ENCODE measurements around the gene SLC9A2.

Gene SLC9A2, protein sequence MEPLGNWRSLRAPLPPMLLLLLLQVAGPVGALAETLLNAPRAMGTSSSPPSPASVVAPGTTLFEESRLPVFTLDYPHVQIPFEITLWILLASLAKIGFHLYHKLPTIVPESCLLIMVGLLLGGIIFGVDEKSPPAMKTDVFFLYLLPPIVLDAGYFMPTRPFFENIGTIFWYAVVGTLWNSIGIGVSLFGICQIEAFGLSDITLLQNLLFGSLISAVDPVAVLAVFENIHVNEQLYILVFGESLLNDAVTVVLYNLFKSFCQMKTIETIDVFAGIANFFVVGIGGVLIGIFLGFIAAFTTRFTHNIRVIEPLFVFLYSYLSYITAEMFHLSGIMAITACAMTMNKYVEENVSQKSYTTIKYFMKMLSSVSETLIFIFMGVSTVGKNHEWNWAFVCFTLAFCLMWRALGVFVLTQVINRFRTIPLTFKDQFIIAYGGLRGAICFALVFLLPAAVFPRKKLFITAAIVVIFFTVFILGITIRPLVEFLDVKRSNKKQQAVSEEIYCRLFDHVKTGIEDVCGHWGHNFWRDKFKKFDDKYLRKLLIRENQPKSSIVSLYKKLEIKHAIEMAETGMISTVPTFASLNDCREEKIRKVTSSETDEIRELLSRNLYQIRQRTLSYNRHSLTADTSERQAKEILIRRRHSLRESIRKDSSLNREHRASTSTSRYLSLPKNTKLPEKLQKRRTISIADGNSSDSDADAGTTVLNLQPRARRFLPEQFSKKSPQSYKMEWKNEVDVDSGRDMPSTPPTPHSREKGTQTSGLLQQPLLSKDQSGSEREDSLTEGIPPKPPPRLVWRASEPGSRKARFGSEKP

DNA sequence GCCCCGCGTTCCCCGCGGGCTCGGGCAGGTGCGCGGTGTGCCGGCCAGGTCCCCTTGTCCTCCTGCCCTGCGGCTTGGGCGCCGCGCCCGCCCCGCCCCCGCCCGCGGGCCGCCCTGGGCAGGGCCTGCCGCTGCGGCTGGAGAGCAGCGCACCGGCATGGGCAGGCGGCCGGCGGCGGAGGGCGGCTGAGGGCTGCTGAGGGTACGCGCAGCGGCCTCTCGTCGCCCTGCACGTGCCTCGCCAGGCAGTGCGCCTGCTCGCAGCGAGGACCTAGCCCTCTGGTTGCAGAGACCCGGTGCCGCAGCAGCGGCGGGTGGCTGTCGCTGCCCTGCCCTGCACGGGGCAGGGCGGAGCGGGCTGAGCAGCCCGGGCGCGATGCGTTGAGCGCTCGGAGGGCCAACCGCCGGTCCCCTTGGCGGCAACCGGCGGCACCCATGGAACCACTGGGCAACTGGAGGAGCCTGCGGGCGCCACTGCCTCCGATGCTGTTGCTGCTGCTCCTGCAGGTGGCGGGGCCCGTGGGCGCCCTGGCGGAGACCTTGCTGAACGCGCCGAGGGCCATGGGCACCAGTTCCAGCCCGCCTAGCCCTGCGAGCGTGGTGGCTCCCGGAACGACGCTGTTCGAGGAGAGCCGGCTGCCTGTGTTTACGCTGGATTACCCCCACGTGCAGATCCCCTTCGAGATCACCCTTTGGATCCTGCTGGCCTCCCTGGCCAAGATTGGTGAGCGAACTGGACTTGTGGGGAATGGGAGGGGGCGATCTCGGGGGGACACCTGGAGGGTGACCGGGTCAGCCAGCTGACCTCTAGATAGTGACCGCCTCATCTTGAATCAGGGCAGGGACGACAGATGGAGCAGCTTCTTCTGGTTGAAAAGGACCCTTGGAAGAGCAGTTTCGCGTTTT lies at the start of gene SLC9A2:
Gene SLC9A2 (plus strand): TSS at position 140 of the 906 bp plus-strand sequence. CDS start 296 bp downstream, at position 436.
- DNase-seq (ENCODE audit: low read depth, low spot score): no peak

DNA sequence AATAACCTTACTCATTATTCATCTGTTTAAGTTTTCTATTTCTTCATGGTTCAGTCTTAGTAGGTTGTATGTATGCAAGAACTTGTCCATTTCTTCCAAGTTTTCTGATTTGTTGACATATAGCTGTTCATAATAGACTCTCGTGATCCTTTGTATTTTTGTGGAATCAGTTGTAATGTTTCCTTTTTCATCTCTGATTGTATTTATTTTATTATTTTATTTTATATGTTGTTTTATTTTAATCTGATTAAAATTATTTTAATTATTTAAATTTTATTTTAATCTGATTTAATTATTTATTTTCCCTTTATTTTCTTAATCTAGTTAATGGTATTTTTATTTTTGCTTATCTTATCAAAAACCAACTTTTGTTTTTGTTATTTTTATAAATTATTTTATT lies 43.5 kb upstream of the SLC9A2 start:
- no peak for DNase-seq (ENCODE audit: low read depth, low spot score)

DNA sequence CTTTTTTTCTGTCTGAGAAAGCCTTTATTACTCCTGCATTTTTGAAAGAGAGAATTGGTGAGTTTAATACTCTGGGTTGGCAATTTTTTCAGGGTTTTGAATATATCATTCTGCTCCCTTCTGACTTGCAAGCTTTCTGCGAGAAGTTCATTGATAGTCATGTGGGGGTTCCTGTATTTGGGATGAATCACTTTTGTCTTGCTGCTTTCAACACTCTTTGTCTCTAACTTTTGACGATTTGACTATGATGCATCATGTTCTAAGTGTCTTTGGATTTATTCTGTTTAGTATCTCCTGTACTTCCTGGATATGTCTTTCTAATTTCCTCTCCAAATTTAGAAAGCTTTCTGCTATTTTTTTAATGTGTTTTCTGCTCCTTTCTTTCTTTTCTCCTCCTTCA lies 41.0 kb upstream of the SLC9A2 start:
- DNase-seq (ENCODE audit: low read depth, low spot score): no peak

DNA sequence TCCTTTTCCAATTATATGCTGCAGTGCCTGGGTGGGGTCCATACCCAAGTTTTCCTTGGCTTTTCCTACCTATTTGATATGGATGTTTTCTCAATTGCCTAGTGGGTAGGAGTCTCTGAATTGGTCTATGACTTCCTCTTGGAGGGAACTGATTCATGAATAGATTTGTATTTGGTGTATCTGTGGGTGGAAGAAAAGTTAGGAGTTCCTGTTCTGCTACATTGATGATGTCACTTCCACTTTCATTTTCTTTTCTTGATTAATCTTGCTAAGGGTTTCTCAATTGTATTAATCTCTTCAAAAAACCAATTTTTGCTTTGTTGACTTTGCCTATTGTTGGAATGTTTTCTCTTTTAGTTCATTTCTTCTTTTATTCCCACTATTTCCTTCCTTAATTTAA lies 37.4 kb upstream of the SLC9A2 start:
- no peak for DNase-seq (ENCODE audit: low read depth, low spot score)

DNA sequence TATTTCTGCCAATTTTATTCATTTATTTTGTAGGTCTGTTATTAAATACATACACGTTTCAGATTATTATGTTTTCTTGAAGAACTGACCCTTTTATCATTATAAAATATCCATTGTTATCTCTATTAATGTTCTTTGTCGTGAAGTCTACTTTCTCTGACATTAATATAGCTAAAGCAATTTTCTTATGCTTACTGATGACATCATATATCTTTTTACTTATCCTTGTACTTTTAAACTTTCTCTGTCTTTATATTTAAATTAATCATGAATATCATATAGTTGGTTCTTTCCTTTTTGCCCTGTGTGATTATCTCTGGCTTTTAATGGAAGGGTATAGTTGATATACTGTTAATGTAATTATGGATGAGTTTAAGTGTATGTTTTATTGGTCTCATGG lies 36.5 kb upstream of the SLC9A2 start:
- no peak for DNase-seq (ENCODE audit: low read depth, low spot score)

DNA sequence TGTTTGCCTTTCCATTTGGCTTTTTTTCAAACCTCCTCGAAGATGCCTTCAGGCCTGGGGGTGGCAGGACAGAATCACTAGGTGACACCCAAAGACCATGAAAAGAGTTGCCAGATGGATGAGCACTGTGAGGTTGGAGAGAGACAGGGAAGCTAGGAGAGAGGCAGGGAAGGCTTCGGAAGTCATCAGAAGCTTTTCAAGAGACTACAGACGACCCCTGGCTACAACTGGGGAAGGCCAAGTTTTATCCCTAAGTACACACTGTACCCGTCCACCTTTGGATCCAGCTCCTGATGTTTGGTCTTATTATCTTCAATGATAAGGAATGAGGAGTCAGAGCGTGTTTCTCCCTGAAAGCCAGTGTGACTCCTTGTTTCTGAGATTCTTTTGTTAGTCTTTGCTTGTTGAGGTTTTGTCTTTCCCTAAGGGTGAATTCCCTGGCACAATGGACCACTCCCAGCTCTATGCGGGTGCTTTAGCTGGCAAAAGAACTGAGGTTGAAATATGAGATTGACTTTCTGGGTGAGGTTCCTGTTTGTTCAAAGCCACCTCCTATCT lies 33.4 kb upstream of the SLC9A2 start:
- DNase-seq (ENCODE audit: low read depth, low spot score): no peak

DNA sequence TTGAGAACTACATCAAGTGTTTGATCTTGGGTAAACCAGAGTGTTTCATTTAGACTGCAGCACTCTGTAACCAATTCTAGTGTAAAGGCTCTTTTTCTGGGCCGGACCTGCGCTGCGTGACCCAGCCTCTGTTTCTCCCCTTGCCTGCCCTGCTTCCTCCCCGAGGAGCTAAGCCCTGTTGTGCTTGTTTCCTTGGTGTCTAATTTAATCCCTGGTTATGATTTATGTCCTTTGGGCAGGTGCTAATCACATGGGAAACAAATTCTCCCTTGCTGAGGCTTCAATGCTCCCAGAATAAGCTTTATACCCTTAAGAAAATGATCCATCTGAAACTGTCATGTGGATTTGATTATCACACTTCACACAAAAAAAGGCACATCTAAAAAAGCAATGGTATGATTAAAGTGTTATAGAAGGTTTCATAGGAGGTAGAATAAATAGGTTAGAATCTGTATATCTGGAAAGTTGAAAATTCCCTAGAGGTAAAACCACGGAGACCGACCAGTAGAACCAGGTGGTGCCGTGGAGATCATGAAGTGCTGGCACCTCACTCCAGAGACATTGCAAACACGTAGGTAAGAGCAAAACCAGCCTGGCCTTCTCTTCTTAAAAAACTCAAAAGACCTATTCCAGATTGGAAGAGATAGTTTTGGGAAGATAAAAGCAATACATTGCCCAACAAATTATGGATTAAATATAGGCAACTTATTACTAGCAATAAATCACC lies 31.0 kb upstream of the SLC9A2 start:
- DNase-seq (ENCODE audit: low read depth, low spot score): no peak

DNA sequence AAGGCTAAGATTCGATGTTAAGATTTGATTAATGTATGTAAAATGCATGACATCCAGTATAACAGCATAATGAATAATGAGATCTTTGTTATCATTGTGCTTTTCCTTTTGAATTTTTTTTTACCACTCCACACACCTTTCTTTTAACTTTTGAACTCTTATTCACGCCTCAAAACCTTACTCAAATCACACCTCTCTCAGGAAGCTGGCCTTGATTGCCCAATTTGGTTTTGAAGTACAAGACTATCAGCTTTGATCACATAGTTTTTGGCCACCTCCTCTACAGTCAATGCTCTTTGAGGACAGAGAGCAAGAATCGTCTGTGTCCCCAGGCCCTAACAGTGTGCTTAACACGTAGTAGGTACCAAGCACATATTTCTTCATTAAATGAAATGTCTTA lies 29.9 kb upstream of the SLC9A2 start:
- no peak for DNase-seq (ENCODE audit: low read depth, low spot score)

DNA sequence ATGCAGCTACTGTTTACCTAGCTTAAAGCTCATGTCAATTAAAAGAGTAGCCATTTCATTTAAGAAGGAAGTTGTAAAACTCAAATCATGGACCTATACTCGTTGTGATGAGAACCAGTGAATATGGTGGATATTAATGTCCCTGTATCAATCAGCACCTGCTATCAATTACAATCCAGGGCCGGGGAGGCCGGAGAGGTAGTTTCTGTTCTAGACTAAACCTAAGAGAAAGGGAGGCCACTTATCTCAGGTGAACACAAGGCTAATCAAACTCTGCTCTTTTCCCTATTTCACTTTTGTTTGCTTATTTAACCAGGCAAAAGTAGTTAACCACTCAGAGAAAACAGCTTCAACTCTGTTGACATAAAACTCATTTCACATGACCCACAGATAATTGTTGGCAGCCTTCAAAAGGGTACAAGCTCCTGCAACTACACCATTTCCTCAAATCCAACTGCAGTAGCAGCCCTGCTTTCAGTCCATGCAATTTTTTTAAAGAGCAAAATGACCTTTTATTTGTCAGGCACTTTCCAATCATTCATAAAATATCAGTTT lies 27.8 kb upstream of the SLC9A2 start:
- DNase-seq (ENCODE audit: low read depth, low spot score): no peak

DNA sequence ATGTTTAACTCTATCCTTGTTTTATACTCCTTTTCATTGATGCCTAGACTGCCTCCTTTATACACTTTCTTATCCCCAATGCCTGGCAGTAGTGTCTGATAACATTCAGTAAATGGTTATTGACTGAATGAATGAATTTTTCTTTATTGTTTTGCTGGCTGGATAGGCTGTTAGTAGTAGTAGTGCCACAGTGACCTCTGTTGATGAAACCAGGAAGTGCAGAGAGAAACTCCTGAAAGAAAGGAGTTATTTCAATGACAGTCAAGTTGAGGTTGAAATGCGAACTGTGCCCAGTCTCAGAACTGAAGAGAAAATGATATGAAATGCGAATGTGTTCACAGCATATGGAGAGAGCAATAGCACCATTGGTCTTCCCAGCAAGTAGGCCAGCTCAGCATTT lies 26.8 kb upstream of the SLC9A2 start:
- no peak for DNase-seq (ENCODE audit: low read depth, low spot score)

DNA sequence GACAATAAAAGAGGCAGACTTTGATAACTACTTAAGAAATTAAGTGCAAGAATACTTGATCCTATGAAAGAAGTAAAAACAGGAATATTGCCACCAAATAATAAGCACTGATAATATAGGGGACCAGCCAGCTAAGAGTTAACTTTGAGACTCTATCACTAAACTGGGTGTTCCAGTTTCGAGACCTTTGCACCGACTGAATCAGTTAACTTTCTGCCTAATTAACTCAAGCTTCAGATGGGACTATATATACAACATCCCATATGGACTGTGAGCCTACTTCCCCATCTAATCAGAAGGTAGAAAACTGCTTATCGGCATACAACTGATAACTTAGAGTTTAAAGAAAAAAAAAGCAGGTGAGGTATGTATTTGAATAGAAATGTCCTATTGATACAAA lies 25.8 kb upstream of the SLC9A2 start:
- DNase-seq (ENCODE audit: low read depth, low spot score): no peak

DNA sequence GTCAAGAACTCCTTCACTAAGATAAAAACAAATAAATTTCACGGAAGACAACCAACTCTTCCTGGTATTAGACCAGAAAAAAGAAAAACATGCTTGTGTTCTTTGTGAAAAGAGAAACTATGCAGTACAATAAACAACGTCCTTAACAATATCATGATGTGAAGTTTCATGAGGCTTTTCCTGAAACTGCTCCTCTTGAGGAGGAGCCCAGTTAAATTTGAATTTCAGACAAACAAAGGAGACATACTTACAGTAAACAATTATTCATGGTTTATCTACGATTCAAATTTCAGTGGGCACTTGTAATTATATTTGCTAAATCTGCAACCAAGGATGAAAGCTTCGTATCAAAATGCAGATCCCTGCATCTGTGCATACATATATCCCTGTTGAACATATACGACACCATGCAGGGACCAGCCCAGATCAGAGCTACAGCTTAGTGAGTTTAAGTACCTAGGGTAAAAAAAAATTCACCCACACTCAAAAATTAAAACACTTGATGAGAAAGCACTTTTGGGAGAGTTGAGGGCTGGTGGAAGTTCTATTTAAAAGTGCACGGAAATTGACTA lies 24.8 kb upstream of the SLC9A2 start:
- no peak for DNase-seq (ENCODE audit: low read depth, low spot score)

DNA sequence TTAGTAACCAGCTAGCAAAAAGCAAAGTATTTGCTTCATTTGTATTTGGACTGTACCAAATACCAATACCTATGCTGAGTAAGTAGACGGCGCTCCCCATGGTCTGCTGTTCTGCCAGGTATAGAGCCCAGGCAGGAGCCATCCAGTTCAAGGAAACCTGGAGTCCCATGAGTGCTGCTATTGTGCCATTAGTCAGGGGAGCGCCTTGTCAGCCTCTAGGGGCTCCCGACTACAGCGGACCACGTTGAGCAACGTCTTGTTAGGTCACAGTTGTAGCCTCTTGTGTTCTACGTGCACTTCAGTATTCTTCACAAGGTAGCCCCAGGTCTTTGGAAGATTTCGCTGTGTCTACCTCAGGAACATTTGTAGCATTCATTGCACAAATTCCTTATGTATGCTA lies 21.6 kb upstream of the SLC9A2 start:
- DNase-seq (ENCODE audit: low read depth, low spot score): no peak

DNA sequence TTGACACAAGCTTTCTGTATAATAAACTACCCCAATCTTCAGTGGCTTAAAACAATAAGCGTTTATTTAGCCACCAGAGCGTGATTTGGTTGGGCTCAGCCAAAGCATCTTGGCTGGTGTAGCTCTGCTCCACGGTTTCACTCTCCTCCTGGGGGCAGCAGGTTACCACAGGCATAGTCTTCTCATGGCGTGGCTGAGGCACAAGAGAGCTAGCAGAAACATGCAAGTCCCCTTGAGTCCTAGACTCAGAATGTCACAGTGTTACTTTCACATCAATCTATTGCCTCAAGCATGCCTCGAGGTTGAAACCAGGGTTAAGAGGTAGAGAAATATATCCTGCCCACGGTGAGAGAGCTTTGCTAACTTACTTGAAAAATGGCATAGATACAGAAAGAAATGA lies 19.9 kb upstream of the SLC9A2 start:
- no peak for DNase-seq (ENCODE audit: low read depth, low spot score)

DNA sequence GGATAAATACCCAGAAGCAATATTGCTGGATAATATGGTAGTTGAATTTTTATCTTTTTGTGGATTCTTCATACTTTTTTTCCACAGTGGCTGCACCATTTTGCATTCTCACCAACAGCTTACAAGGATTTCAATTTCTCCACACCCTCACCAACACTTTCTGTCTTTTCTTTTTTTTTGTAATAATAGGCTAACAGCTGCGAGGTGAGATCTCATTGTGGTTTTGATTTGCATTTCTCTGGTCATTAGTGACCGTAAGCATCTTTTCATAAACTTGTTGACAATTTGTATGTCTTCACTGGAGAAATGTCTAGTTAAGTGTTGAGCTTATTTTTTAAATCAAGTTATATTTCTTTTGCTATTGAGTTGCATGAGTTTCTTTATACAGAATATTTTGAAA lies 17.6 kb upstream of the SLC9A2 start:
- DNase-seq (ENCODE audit: low read depth, low spot score): no peak

DNA sequence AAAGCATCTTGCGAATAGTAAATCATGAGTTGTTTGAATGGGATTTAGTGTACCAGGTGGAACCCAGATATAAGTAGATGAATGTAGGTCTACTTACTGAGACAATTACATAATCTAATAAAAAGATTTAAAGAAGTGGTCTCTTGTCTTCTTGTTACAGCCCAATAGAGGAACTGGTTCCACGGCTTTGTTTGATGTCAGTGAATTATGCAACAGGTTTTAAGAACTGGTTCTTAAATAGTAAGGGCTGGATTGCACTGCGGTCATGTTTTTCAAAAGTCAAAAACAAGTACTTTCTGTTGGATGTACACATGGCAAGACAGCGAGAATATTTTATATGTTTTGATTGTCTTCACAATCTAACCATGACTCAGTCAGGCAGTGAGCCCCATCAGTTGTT lies 15.4 kb upstream of the SLC9A2 start:
- no peak for DNase-seq (ENCODE audit: low read depth, low spot score)

DNA sequence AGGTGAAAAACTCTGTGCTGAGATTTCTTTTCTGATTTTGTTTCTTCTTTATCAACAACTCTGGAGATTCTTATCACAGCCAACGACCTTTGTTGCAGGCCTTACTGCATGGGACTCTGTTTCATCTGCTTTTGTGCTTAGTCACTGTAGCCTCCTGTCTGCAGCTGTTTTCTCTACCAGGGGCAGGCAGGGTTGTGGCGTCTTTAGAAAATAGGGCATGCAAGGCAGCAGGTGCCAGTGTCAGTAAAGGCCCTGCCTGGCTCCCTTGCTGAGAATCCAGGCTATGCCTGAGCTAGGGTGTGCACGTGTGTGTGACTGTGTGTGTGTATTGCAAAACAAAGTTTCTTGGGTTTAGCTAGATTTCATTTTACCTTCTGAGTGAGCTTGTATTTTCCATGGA lies 14.6 kb upstream of the SLC9A2 start:
- no peak for DNase-seq (ENCODE audit: low read depth, low spot score)

DNA sequence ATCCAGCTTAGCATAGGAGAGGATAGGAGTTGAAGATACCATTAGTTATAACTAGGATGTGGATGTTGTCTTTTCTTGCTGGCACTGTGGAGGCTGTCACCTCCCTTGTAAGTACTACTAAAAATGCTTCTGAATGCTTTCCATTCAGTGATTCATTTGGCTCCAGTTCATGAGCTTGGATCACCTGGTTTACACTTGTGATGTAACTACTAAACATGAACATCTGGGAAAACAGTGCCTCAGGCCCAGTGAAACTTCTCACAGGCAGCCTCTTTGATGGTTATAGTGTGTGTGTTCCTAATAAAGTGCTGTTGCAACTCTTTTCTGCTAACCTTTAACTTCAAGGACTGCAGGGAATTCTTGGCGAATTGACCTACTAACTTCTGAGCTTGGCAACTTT lies 13.0 kb upstream of the SLC9A2 start:
- DNase-seq (ENCODE audit: low read depth, low spot score): no peak

DNA sequence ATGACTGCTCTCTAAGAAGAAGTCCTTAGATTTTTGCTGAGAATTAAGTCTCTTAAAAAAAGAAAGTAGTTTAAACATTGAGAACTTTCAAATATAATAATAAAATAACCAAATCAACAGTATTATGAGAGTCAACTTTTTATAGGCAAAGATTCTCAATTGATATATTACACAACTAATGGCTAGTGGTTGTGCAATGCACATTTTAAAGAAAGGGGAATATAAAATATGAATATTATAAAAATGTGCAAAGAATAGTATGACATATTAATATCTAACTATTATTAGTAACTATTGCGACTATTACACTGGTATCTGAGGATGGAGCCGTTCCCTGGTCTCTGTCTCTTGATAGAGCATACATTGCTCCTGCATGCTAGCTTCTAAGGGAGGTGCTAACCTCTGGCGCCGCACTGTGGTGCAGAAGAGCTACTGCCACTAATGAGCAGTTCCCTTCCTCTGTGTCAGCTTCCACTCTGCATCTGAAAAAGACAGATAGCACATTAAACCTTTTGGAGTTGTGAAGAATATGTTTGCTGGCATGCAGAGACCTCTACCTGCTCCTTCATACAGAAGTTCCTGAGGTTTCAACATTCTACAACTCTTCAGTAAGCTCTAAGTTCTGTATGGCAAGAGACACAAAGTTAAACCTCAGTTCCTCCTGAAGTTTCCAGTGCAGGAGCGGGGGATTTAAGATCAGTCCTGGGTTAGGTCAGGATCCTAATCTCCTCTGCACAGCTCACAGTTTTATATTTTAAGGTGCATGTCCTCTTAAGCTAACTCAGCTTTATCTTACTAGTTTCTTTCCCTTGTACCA lies 3.5 kb upstream of the SLC9A2 start:
- DNase-seq (ENCODE audit: low read depth, low spot score): no peak
